A549 (cell line): ENCODE measurements around the gene GPR62.

Experiments
- BHLHE40 ChIP-seq: IDR thresholded peaks from 2 replicates; pipeline ENCODE4 v1.6.1; 2012; ENCODE audit warnings: low read depth, low read length, inconsistent platforms
- CHD2 ChIP-seq: fragments of 150-350 bp; IDR thresholded peaks from 2 replicates; pipeline ENCODE4 v1.6.1; 2014; ENCODE audit warnings: low read length; ENCODE audit not compliant: partially characterized antibody
- CTCF ChIP-seq: fragments of >200 bp; sonication (Bioruptor Twin); formaldehyde crosslinking; IDR thresholded peaks from 3 replicates; pipeline ENCODE4 v1.5.1; 2016
- EP300 ChIP-seq, 2 experiments: fragments of >200 bp; sonication (Bioruptor Twin); formaldehyde crosslinking; IDR thresholded peaks; 2 replicates in 1 of 2; 3 replicates in 1 of 2; pipeline ENCODE4 v1.6.1; 2016 to 2017
- JUNB ChIP-seq: fragments of >200 bp; sonication (Bioruptor Twin); formaldehyde crosslinking; IDR thresholded peaks from 2 replicates; pipeline ENCODE4 v1.6.1; 2016
- POLR2A ChIP-seq: IDR thresholded peaks from 2 replicates; pipeline ENCODE4 v1.6.1; 2012; ENCODE audit warnings: mild to moderate bottlenecking, low read length
- REST ChIP-seq: fragments of 200-600 bp; sonication (generic); IDR thresholded peaks from 2 replicates; pipeline ENCODE4 v1.6.1; 2016; ENCODE audit warnings: antibody characterized with exemption, mild to moderate bottlenecking, moderate library complexity
- TP53 ChIP-seq: fragments of 250-450 bp; sonication (Bioruptor Pico); IDR thresholded peaks from 2 replicates; pipeline ENCODE4 v1.5.0; 2021; ENCODE audit warnings: mild to moderate bottlenecking, moderate library complexity
- ZFP36 ChIP-seq: fragments of 450-650 bp; IDR thresholded peaks from 2 replicates; pipeline ENCODE4 v1.6.1; 2014; ENCODE audit warnings: borderline replicate concordance; ENCODE audit not compliant: partially characterized antibody
- ZNF302 ChIP-seq: fragments of 250-450 bp; sonication (Bioruptor Pico); IDR thresholded peaks from 2 replicates; pipeline ENCODE4 v1.9.0; 2021; ENCODE audit warnings: inconsistent platforms, mild to moderate bottlenecking, moderate library complexity

GRCh38 chr3:51929420-51930003, 25.7 kb upstream of the GPR62 start:
- TF ChIP-seq CTCF (no peak), POLR2A (no peak), ZFP36 (no peak), REST (peak; percentile 84), ZNF302 (CRISPR knock-in tag) (no peak), TP53 (CRISPR knock-in tag) (no peak), JUNB (no peak), BHLHE40 (no peak), EP300 (IDR thresholded peaks at IDR 0.05) (no peak), CHD2 (no peak)
